Lung (tissue), 12 donors: Measurements from ENCODE around the gene PRDM16. TPM values are rescaled to one million over a fixed set of nuclear protein-coding genes. Genes with fewer than 3 reads are reported as not detected.

Experiments
- ATAC-seq: fragments of 200-7000 bp; cut with Tn5 transposase; one replicate; pipeline ENCODE4 v1.9.1; 2020; ENCODE audit warnings: moderate number of reproducible peaks; ENCODE audit not compliant: insufficient read depth, low FRiP score
- DNase-seq, 3 donors: peaks; one replicate each; pipeline ENCODE4 v3.0.0-alpha.2; 2013 to 2017
- H3K27ac ChIP-seq, 2 donors: one replicate each; pipeline ENCODE4 v1.5.1; 2013; ENCODE audit warnings: mild to moderate bottlenecking in 2 of 2, moderate library complexity in 2 of 2, control low read depth in 1 of 2, inconsistent platforms in 1 of 2, low read depth in 1 of 2, low read length in 1 of 2
- H3K27me3 ChIP-seq, 3 donors: one replicate each; pipeline ENCODE4 v1.5.1; 2013; ENCODE audit warnings: low read length in 2 of 3; ENCODE audit not compliant: control insufficient read depth in 3 of 3, insufficient read depth in 3 of 3
- H3K36me3 ChIP-seq, 4 donors: one replicate each; pipeline ENCODE4 v1.5.1; 2013; ENCODE audit warnings: low read length in 4 of 4, mild to moderate bottlenecking in 1 of 4, moderate library complexity in 1 of 4; ENCODE audit not compliant: control insufficient read depth in 4 of 4, insufficient read depth in 4 of 4
- H3K4me1 ChIP-seq, 5 donors: one replicate each; pipeline ENCODE4 v1.5.1; 2013; ENCODE audit warnings: low read length in 5 of 5, mild to moderate bottlenecking in 2 of 5, moderate library complexity in 1 of 5; ENCODE audit not compliant: control insufficient read depth in 5 of 5, insufficient read depth in 5 of 5
- H3K4me3 ChIP-seq: one replicate; pipeline ENCODE4 v1.5.1; 2013; ENCODE audit warnings: mild to moderate bottlenecking, control low read depth, moderate library complexity
- H3K9ac ChIP-seq, 2 donors: one replicate each; pipeline ENCODE4 v1.5.1; 2013; ENCODE audit warnings: low read length in 2 of 2, control low read depth in 1 of 2; ENCODE audit not compliant: insufficient read depth in 1 of 2
- H3K9me3 ChIP-seq, 4 donors: one replicate each; pipeline ENCODE4 v1.5.1; 2013; ENCODE audit warnings: low read length in 3 of 4, mild to moderate bottlenecking in 1 of 4, moderate library complexity in 1 of 4; ENCODE audit not compliant: control insufficient read depth in 4 of 4, insufficient read depth in 3 of 4
- CTCF ChIP-seq: IDR thresholded peaks from 2 replicates; pipeline ENCODE4 v1.5.1; 2012; ENCODE audit warnings: mild to moderate bottlenecking; ENCODE audit errors: control extremely low read depth, extremely low read depth
- WGBS, 2 donors: extraction: QIAGEN DNeasy Blood & Tissue Kit; methylation state at CpG; one replicate each; pipeline ENCODE4 v1.1.7; 2013; 5-methylcytosine and 5-hydroxymethylcytosine counted together
- polyA plus RNA-seq, 2 donors: library from polyadenylated mRNA; stranded (reverse); fragments of 200-250 nt; gene quantifications; one replicate each; pipeline ENCODE4 v1.2.1, GENCODE V29; 2013
- total RNA-seq, 2 donors: library from RNA; depleted of rRNA in 1 of 2; stranded (reverse); fragments of >200 nt in 1 of 2; gene quantifications; one replicate each; pipeline ENCODE4 v1.2.1, GENCODE V29; 2014 to 2021
- donor health status: control.
- donor health status: control.
- donor health status: Bipolar disorder and iron deficiency.
- donor health status: healthy.
- donor health status: DM: yes; HTN: yes; CAD: no.

The PRDM16 gene
- total and polyA plus RNA-seq, 4 donors: 2.4 to 36.5 (median 13.1) TPM

DNA sequence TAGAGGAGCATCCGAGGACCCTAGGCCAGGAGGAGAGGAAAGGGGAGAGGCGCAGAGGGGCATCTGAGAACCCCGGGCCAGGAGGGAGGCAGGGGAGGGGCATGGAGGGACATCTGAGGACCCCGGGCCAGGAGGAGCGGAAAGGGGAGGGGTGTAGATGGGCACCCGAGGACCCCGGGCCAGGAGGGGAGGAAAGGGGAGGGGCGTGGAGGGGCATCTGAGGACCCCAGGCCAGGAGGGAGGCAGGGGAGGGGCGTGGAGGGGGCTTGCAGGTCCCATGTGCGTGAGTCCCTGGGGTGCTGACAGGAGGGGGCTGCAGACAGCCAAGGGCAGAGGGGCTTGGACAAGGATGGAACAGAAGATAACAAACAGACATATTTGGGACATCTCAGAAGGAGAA is 195.5 kb downstream of the PRDM16 start:
- TF ChIP-seq CTCF: no peak
- DNase-seq: no peak
- no peak overlapping the region for H3K4me3 ChIP-seq
- peaks cover 0 to 6% (median 3%) of the 10 kb centered on the region in 3 donors for H3K27me3 ChIP-seq
- H3K27ac ChIP-seq: no peak overlapping the region
- 74 to 89% methylated on average over 10 of the region's 10 CpGs for WGBS, 2 donors
- H3K4me1 ChIP-seq: peaks cover 0 to 5% (median 0%) of the 10 kb centered on the region in 5 donors
- no peaks in the 10 kb centered on the region for H3K36me3 ChIP-seq
- no peak for ATAC-seq
- H3K9ac ChIP-seq: no peak overlapping the region
- no peaks in the 10 kb centered on the region for H3K9me3 ChIP-seq

DNA sequence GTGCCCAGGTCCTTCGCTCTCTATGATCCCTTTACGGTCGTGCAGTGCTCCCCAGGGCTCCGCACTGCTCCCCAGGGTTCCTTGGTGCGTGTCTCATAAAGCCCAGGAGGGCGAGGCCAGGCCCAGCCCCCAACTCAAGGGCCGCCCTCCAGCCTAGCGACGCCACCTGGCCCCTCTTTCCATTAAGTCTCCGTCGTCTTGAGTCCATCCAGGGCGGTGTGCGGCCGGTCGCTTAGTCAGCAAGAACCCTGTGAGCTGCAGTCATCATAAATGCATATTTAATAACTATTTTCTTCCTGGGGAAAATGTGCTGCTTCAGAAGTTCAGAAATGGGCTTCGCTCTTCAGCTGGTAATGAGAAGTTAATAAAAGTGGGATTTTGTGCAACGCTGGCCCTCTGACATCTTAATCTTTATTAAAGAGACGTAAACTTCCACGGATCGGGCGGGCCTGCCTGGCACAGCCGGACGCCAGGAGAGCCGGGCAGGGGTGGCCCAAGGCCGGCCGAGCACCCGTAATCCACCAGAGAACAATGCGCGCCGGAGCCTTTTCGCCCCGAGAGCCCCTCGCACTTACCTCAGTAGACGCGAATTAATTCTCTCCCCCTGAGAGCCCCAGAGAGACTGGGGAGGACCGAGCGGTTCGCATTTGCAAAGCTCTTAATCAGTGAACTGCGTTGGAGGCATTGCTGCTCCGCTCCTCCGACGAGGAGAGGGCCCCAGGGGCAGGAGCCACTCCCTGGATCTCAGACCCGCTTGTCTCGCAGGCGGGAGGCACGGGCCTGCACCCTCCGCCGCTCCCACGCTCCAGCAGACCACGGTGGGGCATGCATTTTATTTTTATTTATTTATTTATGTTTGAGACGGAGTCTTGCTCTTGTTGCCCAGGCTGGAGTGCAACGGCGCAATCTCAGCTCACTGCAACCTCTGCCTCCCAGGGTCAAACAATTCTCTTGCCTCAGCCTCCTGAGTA is 197.1 kb downstream of the PRDM16 start:
- no peak overlapping the region for H3K9ac ChIP-seq
- no peaks in the 10 kb centered on the region for H3K36me3 ChIP-seq
- H3K4me3 ChIP-seq: no peak overlapping the region
- TF ChIP-seq CTCF: no peak
- WGBS, 2 donors: 88% methylated on average over 50 to 53 of the region's 53 CpGs
- no peak overlapping the region for H3K27ac ChIP-seq
- no peak for ATAC-seq
- no peaks in the 10 kb centered on the region for H3K9me3 ChIP-seq
- peaks cover 0 to 5% (median 0%) of the 10 kb centered on the region in 5 donors for H3K4me1 ChIP-seq
- DNase-seq: no peak
- H3K27me3 ChIP-seq: peaks cover 0 to 6% (median 0%) of the 10 kb centered on the region in 3 donors

- 92% methylated on average over 27 of the region's 27 CpGs for WGBS, 2 donors
- Histone ChIP-seq H3K27me3 (peaks cover 0 to 6% (median 0%) of the 10 kb centered on the region in 3 donors), H3K27ac (no peak overlapping the region), H3K9me3 (no peaks in the 10 kb centered on the region), H3K4me1 (no peaks in the 10 kb centered on the region), H3K9ac (no peak overlapping the region), H3K36me3 (no peaks in the 10 kb centered on the region), H3K4me3 (no peak overlapping the region)
- ATAC-seq (no peak), DNase-seq (no peak)
- TF ChIP-seq CTCF: no peak
These were observed 198.0 kb downstream of the PRDM16 start for GRCh38 chr1:3266870-3267549.
